PFSK-1 (cell line): ENCODE results near the gene LITAF.

Experiments
- FOXP2 ChIP-seq: optimal IDR thresholded peaks from 2 replicates; pipeline ENCODE3; 2011; ENCODE audit warnings: borderline replicate concordance, control low read depth, inconsistent platforms; ENCODE audit not compliant: insufficient read depth; ENCODE audit errors: extremely low read length, extremely low read depth
- POLR2AphosphoS5 ChIP-seq: IDR thresholded peaks from 2 replicates; pipeline ENCODE4 v1.6.1; 2012; ENCODE audit warnings: low read depth, mild to moderate bottlenecking, control low read depth, low read length, moderate library complexity
- REST ChIP-seq, 2 experiments: IDR thresholded peaks; 2 replicates each; pipeline versions ENCODE4 v1.6.1 to v1.8.0; 2011 to 2012; ENCODE audit warnings: low read depth in 2 of 2, low read length in 2 of 2, control low read depth in 1 of 2, inconsistent platforms in 1 of 2, mild to moderate bottlenecking in 1 of 2, moderate library complexity in 1 of 2; ENCODE audit not compliant: insufficient read depth in 1 of 2
- SIN3A ChIP-seq: IDR thresholded peaks from 2 replicates; pipeline ENCODE4 v1.6.1; 2012; ENCODE audit warnings: mild to moderate bottlenecking, low read length, moderate library complexity, borderline replicate concordance; ENCODE audit not compliant: insufficient read depth
- TAF1 ChIP-seq: IDR thresholded peaks from 2 replicates; pipeline ENCODE4 v1.6.1; 2012; ENCODE audit warnings: low read length, control low read depth, borderline replicate concordance; ENCODE audit not compliant: insufficient read depth

The LITAF gene

DNA sequence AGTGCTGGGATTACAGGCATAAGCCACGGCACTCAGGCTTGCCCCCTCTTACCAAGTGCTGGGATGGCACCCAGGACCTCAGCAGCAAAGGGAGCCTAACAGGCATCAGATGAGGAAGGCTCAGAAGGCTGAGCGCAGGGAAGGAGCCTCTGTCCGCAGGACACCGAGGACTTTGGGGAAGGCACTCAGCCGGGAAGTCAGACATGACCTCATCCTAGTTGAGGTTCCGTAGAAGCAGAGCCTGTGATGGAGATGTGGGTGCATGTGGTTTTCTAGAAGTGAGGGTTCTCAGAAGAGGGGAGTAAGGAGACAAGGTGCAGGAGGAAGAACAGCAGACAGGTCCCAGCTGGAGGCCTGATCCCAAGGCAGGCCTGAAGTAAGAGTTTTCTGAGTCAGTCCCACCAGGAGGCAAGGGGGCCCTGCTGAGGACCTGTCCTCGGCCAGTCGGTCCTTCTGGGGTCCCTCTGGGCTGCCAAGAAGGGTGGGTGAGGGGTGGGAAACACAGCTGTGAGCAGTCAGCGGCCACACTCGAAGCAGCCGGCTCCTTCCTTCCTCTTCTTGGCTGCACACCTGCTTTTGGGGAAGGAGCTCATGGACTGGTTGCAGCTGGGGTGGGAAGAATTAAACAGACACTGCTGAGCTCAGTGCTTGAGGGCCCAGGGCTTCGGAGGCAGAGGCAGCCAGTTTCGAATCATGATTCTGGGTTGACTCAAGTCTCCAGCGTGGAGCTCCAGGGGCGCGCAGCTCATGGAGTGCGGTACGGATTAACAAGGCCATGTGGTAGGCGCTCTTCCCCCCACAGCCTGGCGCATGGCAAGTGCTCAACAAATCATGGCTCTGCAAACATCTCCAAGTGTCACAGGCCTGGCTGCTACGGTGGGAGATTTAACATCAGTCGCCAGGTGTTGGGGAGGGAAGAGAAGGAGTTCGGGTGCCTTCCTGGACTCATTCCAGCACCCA lies 42.6 kb upstream of the LITAF start:
- TF ChIP-seq REST (IDR thresholded peaks at IDR 0.05; ENCODE audit: insufficient read depth in 1 of 2, low read depth in 2 of 2, low read length in 2 of 2): no peak
- TF ChIP-seq TAF1: no peak
- no peak for TF ChIP-seq POLR2AphosphoS5
- no peak for TF ChIP-seq FOXP2
- no peak for TF ChIP-seq SIN3A

GRCh38 chr16:11627822-11628457 lies 41.2 kb upstream of the LITAF start:
- TF ChIP-seq REST (IDR thresholded peaks at IDR 0.05; ENCODE audit: insufficient read depth in 1 of 2, low read depth in 2 of 2, low read length in 2 of 2): no peak
- no peak for TF ChIP-seq FOXP2
- TF ChIP-seq TAF1: no peak
- no peak for TF ChIP-seq SIN3A
- no peak for TF ChIP-seq POLR2AphosphoS5

- TF ChIP-seq TAF1: no peak
- TF ChIP-seq SIN3A: no peak
- TF ChIP-seq REST (IDR thresholded peaks at IDR 0.05; ENCODE audit: insufficient read depth in 1 of 2, low read depth in 2 of 2, low read length in 2 of 2): no peak
- no peak for TF ChIP-seq POLR2AphosphoS5
- no peak for TF ChIP-seq FOXP2
These were observed 40.6 kb upstream of the LITAF start for GRCh38 chr16:11627292-11627663.

DNA sequence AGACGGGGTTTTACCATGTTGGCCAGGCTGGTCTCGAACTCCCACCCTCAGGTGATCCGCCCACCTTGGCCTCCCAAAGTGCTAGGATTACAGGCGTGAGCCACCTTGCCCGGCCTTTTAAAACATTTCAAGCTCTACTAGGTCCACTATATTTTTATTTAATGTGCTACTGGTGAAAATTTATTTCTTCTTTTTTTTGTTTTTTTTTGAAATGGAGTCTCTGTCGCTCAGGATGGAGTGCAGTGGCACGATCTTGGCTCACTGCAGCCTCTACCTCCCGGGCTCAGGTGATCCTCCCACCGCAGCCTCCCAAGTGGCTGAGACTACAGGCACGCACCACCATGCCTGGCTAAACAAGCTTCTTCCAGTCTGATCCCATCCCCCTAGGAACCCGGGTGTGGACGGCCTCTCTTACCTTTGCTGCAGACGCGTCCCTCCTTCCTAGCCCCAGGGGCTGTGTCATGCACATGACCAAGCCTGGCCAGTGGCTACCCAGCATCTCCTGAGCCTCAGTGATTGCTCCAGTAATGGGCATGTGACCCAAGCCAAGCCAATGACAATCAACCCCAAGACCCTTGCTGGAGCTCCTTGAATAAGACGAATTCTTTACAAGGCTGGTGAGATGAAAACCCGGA lies 40.1 kb upstream of the LITAF start:
- no peak for TF ChIP-seq REST (IDR thresholded peaks at IDR 0.05; ENCODE audit: insufficient read depth in 1 of 2, low read depth in 2 of 2, low read length in 2 of 2)
- TF ChIP-seq SIN3A: no peak
- TF ChIP-seq FOXP2: no peak
- TF ChIP-seq POLR2AphosphoS5: no peak
